ENCODE measurements around the gene DAGLB.

DAGLB gene

DNA sequence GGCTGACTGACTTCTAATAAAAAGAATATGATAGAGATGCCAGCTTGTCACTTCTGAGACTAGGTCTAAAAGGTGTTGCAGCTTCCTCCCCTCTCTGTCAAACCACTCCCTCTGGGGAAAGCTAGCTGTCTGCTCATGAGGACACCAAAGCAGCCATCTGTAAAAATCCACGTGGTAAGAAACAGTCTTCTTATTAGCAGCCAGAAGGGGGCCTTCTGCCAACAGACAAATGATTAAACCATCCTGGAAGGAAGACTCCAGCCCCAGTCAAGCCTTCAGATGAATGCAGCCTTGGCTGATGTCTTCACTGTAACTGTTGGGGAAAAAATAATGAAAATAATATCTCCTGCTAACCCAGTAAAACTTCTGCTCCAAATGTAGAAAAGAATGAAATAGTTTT is 41.9 kb upstream of the DAGLB start:
- no peak overlapping the region for H3K4me3 ChIP-seq (replicated peaks in 1 of 2; ENCODE audit: low read depth in 2 of 2, low read length in 2 of 2)
- TF ChIP-seq, protein P1, sequence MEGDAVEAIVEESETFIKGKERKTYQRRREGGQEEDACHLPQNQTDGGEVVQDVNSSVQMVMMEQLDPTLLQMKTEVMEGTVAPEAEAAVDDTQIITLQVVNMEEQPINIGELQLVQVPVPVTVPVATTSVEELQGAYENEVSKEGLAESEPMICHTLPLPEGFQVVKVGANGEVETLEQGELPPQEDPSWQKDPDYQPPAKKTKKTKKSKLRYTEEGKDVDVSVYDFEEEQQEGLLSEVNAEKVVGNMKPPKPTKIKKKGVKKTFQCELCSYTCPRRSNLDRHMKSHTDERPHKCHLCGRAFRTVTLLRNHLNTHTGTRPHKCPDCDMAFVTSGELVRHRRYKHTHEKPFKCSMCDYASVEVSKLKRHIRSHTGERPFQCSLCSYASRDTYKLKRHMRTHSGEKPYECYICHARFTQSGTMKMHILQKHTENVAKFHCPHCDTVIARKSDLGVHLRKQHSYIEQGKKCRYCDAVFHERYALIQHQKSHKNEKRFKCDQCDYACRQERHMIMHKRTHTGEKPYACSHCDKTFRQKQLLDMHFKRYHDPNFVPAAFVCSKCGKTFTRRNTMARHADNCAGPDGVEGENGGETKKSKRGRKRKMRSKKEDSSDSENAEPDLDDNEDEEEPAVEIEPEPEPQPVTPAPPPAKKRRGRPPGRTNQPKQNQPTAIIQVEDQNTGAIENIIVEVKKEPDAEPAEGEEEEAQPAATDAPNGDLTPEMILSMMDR (IDR thresholded peaks at IDR 0.05; ENCODE audit: low read depth, low read length): no peak
- no peak for DNase-seq (ENCODE audit: low read depth in 2 of 2)

DNA sequence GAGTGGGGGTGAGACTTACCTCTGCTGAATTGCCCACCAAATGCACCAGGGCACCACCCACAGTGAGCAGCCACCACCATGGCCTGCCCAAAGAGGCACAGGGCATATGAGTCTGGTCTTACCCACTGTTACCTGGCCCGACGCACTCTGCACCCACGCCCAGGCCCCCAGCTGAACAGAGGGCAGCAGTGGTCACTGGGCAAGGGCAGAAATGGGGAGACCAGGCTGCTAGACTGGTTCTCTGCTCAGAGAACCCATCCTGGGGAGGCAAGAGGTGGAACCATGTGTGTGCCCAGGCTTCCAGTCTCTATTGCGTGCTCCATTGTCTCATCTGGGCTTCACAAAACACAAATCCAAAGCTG is 39.4 kb upstream of the DAGLB start:
- TF ChIP-seq, protein P1 (IDR thresholded peaks at IDR 0.05; ENCODE audit: low read depth, low read length): no peak
- DNase-seq (ENCODE audit: low read depth in 2 of 2): no peak
- no peak overlapping the region for H3K4me3 ChIP-seq (replicated peaks in 1 of 2; ENCODE audit: low read depth in 2 of 2, low read length in 2 of 2)

DNA sequence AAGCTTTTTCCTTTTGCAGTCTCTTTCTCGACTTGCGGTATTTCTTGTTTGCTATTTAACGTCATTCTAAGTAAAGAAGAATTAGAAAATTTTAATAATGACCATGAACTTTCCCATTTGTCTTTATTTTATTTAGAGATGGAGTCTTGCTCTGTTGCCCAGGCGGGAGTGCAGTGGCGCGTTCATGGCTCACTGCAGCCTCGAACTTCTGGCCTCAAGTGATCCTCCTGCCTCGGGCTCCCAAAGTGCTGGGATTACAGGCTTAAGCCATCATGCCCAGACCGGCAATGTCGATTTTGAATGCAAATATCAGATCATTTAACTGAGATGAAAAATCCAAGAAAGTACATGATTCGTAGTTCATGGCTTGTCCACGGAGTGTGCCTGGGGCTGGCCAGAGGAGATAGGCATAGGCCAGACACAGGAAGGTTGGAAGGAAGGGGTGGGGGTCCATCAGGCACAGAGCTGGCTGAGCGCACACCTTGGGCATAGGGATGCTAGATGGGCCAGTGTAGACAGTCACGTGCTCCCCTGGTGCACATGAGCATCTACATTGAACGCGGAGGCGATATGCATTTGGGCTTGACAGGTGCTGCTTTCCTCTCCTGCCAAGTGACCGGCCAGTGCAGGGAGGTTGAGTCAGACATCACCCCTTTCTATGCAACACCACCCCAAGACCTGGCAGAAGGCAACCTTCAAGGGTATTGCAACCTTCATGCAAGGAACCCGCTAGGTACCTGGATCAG is 38.9 kb upstream of the DAGLB start:
- H3K4me3 ChIP-seq (replicated peaks in 1 of 2; ENCODE audit: low read depth in 2 of 2, low read length in 2 of 2): no peak overlapping the region
- DNase-seq (ENCODE audit: low read depth in 2 of 2): no peak
- TF ChIP-seq, protein P1 (IDR thresholded peaks at IDR 0.05; ENCODE audit: low read depth, low read length): no peak

DNA sequence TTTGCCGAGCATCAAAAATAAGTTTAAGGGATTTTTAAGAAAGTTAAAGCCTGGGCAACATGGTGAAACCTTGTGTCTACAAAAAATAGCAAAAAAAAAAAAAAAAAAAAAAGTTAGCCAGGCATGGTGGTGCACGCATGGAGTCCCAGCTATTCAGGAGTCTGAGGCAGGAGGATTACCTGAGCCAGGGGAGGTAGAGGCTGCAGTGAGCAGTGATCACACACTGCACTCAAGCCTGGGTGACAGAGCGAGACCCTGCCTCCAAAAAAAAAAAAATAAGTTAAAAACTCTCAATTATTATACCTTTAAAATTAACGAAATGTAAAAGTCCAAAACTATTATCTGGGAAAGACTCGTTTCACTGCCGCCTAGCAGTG is 35.0 kb upstream of the DAGLB start:
- no peak for DNase-seq (ENCODE audit: low read depth in 2 of 2)
- TF ChIP-seq, protein P1 (IDR thresholded peaks at IDR 0.05; ENCODE audit: low read depth, low read length): no peak
- peak overlapping the region; percentile 91 to 97 for H3K4me3 ChIP-seq (replicated peaks in 1 of 2; ENCODE audit: low read depth in 2 of 2, low read length in 2 of 2)

DNA sequence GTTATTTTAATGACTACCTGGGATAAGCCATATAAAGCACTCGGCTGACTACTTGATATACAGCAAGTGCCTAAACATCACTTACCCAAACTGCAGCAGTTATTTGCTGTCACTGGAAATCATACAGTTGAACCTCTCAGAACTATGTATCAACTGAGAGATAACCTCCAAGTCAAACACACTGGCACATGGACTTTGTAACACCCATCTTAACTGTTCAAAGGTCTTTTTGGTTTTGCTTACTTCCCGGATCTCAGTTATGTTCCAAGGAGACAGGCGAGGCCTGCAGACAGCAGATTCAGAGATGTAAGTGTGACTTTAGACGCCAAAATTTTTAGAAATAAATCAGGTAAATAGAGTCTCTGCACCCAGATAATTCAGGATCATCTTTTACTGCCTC is 34.6 kb upstream of the DAGLB start:
- TF ChIP-seq, protein P1 (IDR thresholded peaks at IDR 0.05; ENCODE audit: low read depth, low read length): no peak
- DNase-seq (ENCODE audit: low read depth in 2 of 2): no peak
- H3K4me3 ChIP-seq (replicated peaks in 1 of 2; ENCODE audit: low read depth in 2 of 2, low read length in 2 of 2): peak overlapping the region; percentile 91 to 97

DNA sequence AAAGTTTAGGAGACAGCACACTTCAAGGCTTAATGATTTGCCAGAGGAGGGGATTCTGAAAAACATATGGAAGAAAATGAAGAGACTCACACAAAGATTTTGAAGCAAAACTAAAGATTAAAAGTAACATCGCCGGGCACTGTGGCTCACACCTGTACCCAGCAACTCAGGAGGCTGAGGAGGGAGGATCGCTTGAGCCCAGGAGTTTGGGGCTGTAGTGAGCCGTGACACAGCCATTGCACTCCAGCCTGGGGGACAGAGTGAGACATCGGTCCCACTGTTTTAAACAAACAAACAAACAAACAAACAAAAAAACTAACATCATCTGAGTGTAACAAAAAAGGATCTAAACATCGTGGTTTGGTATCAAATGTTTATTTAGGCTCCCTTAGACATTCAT is 33.7 kb upstream of the DAGLB start:
- TF ChIP-seq, protein P1 (IDR thresholded peaks at IDR 0.05; ENCODE audit: low read depth, low read length): no peak
- H3K4me3 ChIP-seq (replicated peaks in 1 of 2; ENCODE audit: low read depth in 2 of 2, low read length in 2 of 2): peak overlapping the region in 1 of 2 donors; percentile 38
- DNase-seq (ENCODE audit: low read depth in 2 of 2): no peak

DNA sequence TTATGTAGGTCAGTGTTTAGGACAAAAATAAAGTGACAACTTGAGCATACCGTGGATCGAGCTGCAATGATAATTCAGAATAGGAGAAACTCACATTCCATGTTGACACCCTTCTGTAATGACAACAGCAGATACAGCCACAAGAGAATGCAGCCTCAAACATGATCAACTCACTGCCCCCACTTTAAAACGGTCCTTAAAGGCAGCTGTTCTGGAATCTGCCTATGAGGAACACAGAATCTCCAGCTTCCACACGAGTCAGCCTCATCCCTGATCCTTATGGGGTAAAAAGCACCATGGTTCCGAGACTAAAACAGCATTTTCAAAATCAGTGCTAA is 32.5 kb upstream of the DAGLB start:
- peak overlapping the region in 1 of 2 donors; percentile 33 for H3K4me3 ChIP-seq (replicated peaks in 1 of 2; ENCODE audit: low read depth in 2 of 2, low read length in 2 of 2)
- TF ChIP-seq, protein P1 (IDR thresholded peaks at IDR 0.05; ENCODE audit: low read depth, low read length): no peak
- DNase-seq (ENCODE audit: low read depth in 2 of 2): no peak

Measured in cardiac fibroblast (primary cell).